Keratinocyte (primary cell): ENCODE measurements around the gene GSKIP. TPM values are rescaled to one million over a fixed set of nuclear protein-coding genes. Genes with fewer than 3 reads are reported as not detected.

Experiments
- DNase-seq: peaks from one replicate; pipeline ENCODE4 v3.0.0-alpha.2; 2011; ENCODE audit warnings: low read depth, missing footprints, low spot score
- FAIRE-seq: peaks from 2 replicates; lab custom pipeline; 2011; peaks lifted over from hg19 to GRCh38; lab: Jason Lieb, UNC
- H2AFZ ChIP-seq: 2 replicates; pipeline ENCODE4 v1.6.0; 2012; ENCODE audit warnings: low read length, control low read depth, inconsistent platforms; ENCODE audit not compliant: control insufficient read depth
- H3K27ac ChIP-seq: 2 replicates; pipeline ENCODE4 v1.5.1; 2011; ENCODE audit warnings: low read length; ENCODE audit not compliant: control insufficient read depth, insufficient read depth
- H3K27me3 ChIP-seq: 3 replicates; pipeline ENCODE4 v1.6.0; 2011; ENCODE audit warnings: low read length; ENCODE audit not compliant: control insufficient read depth, insufficient read depth; ENCODE audit errors: extremely low read depth
- H3K36me3 ChIP-seq, 2 experiments: 2 replicates in 1 of 2; 3 replicates in 1 of 2; pipeline ENCODE4 v1.5.1; 2011; ENCODE audit warnings: low read length in 2 of 2, mild to moderate bottlenecking in 1 of 2; ENCODE audit not compliant: control insufficient read depth in 2 of 2, insufficient read depth in 2 of 2; ENCODE audit errors: extremely low read depth in 1 of 2
- H3K4me1 ChIP-seq: 3 replicates; pipeline ENCODE4 v1.5.1; 2011; ENCODE audit warnings: low read length; ENCODE audit not compliant: control insufficient read depth, insufficient read depth; ENCODE audit errors: extremely low read depth
- H3K4me2 ChIP-seq: 3 replicates; pipeline ENCODE4 v1.6.0; 2011; ENCODE audit warnings: low read depth, low read length; ENCODE audit not compliant: control insufficient read depth, insufficient read depth; ENCODE audit errors: extremely low read depth
- H3K4me3 ChIP-seq, 3 experiments: fragments of 200-600 bp in 1 of 3; sonication (generic) in 1 of 3; 2 replicates in 2 of 3; 3 replicates in 1 of 3; pipeline ENCODE4 v1.5.1; 2011 to 2016; ENCODE audit warnings: low read length in 3 of 3, mild to moderate bottlenecking in 3 of 3, control low read depth in 2 of 3, inconsistent platforms in 1 of 3, low read depth in 1 of 3, mixed read lengths in 1 of 3, mixed run types in 1 of 3, moderate library complexity in 1 of 3; ENCODE audit not compliant: control insufficient read depth in 2 of 3, insufficient read depth in 2 of 3; ENCODE audit errors: extremely low read depth in 1 of 3
- H3K79me2 ChIP-seq: 2 replicates; pipeline ENCODE4 v1.6.0; 2012; ENCODE audit warnings: low read length; ENCODE audit not compliant: control insufficient read depth, insufficient read depth
- H3K9ac ChIP-seq: 3 replicates; pipeline ENCODE4 v1.6.0; 2011; ENCODE audit warnings: low read length; ENCODE audit not compliant: control insufficient read depth, insufficient read depth; ENCODE audit errors: extremely low read depth
- H3K9me1 ChIP-seq: 3 replicates; pipeline ENCODE4 v1.6.0; 2011; ENCODE audit warnings: low read length; ENCODE audit not compliant: control insufficient read depth, insufficient read depth; ENCODE audit errors: extremely low read depth
- H3K9me3 ChIP-seq: 2 replicates; pipeline ENCODE4 v1.5.1; 2012; ENCODE audit warnings: low read depth, low read length; ENCODE audit not compliant: control insufficient read depth
- H4K20me1 ChIP-seq: 3 replicates; pipeline ENCODE4 v1.6.0; 2011; ENCODE audit warnings: low read length; ENCODE audit not compliant: control insufficient read depth, insufficient read depth; ENCODE audit errors: extremely low read depth
- CTCF ChIP-seq, 3 experiments: IDR thresholded peaks in 1 of 3; conservative IDR thresholded peaks in 1 of 3; optimal IDR thresholded peaks in 1 of 3; 2 replicates in 2 of 3; 3 replicates in 1 of 3; pipeline versions ENCODE3 to v1.5.1; 2011; ENCODE audit warnings: low read length in 3 of 3, mild to moderate bottlenecking in 3 of 3, moderate library complexity in 2 of 3, control low read depth in 1 of 3, inconsistent platforms in 1 of 3; ENCODE audit not compliant: insufficient read depth in 2 of 3; ENCODE audit errors: extremely low read depth in 1 of 3
- EZH2 ChIP-seq: IDR thresholded peaks from one replicate; pipeline ENCODE4 v1.6.1; 2012; ENCODE audit warnings: inconsistent platforms, mild to moderate bottlenecking, low read length, moderate library complexity
- dilution Hi-C: fragments of 300-500 bp; cut with MboI; formaldehyde crosslinking; loops from one replicate; pipeline ENCODE4 v1.7.0; 2020; ENCODE audit warnings: low sequenced_read_pairs; ENCODE audit not compliant: extremely low pct_ligation_motif_present
- polyA plus RNA-seq, 5 experiments: library from polyadenylated mRNA; depleted of rRNA in 3 of 5; stranded (reverse) in 3 of 5; stranded (forward) in 1 of 5; unstranded in 1 of 5; fragments of >200 nt; gene quantifications; 1 replicate in 1 of 5; 2 replicates in 3 of 5; 3 replicates in 1 of 5; pipeline versions ENCODE4 v1.2.1 to v1.2.3, GENCODE V29; 2011 to 2012; ENCODE audit warnings: missing spikeins in 2 of 5, low read depth in 1 of 5, low replicate concordance in 1 of 5

Gene GSKIP
- polyA plus RNA-seq, 1 donor (not counting 4 experiments of a cell fraction or from before 2014, with no cell fraction given), result 51.1 TPM

GRCh38 chr14:96403409-96403808, 40.1 kb downstream of the GSKIP start:
- no peak overlapping the region for H3K9ac ChIP-seq
- dilution Hi-C loops, result no loop called here
- no peak overlapping the region for H3K4me2 ChIP-seq
- no peaks in the 10 kb centered on the region for H3K9me3 ChIP-seq
- H3K27me3 ChIP-seq, result no peaks in the 10 kb centered on the region
- no peaks in the 10 kb centered on the region for H3K9me1 ChIP-seq
- no peaks in the 10 kb centered on the region for H3K36me3 ChIP-seq
- H4K20me1 ChIP-seq, result no peaks in the 10 kb centered on the region
- H3K79me2 ChIP-seq, result no peaks in the 10 kb centered on the region
- H2AFZ ChIP-seq, result no peak overlapping the region
- TF ChIP-seq EZH2, result no peak
- TF ChIP-seq CTCF (optimal IDR thresholded peaks at IDR 0.05 in 1 of 3, IDR thresholded peaks at IDR 0.05 in 1 of 3, conservative IDR thresholded peaks at IDR 0.05 in 1 of 3; ENCODE audit: extremely low read depth in 1 of 3, insufficient read depth in 2 of 3, low read length in 3 of 3), result no peak
- FAIRE-seq, result no peak
- no peak overlapping the region for H3K4me3 ChIP-seq
- no peaks in the 10 kb centered on the region for H3K4me1 ChIP-seq
- no peak overlapping the region for H3K27ac ChIP-seq
- DNase-seq, result no peak

- DNase-seq, result no peak
- Histone ChIP-seq H3K36me3 (no peaks in the 10 kb centered on the region), H3K9ac (no peak overlapping the region), H3K4me2 (no peak overlapping the region), H4K20me1 (no peaks in the 10 kb centered on the region), H3K9me3 (no peaks in the 10 kb centered on the region), H3K27ac (no peak overlapping the region), H3K79me2 (no peaks in the 10 kb centered on the region), H3K27me3 (no peaks in the 10 kb centered on the region), H3K4me1 (no peaks in the 10 kb centered on the region), H3K9me1 (no peaks in the 10 kb centered on the region), H2AFZ (no peak overlapping the region), H3K4me3 (no peak overlapping the region)
- TF ChIP-seq CTCF (optimal IDR thresholded peaks at IDR 0.05 in 1 of 3, IDR thresholded peaks at IDR 0.05 in 1 of 3, conservative IDR thresholded peaks at IDR 0.05 in 1 of 3; ENCODE audit: extremely low read depth in 1 of 3, insufficient read depth in 2 of 3, low read length in 3 of 3) (no peak), EZH2 (no peak)
- dilution Hi-C loops, result no loop called here
- no peak for FAIRE-seq
These were observed 42.4 kb downstream of the GSKIP start for GRCh38 chr14:96405677-96406076.
